ENCODE results near the gene CLN6.
A peak's percentile ranks its signal among the peaks of the same experiment; 100 is the strongest.

Gene CLN6

DNA sequence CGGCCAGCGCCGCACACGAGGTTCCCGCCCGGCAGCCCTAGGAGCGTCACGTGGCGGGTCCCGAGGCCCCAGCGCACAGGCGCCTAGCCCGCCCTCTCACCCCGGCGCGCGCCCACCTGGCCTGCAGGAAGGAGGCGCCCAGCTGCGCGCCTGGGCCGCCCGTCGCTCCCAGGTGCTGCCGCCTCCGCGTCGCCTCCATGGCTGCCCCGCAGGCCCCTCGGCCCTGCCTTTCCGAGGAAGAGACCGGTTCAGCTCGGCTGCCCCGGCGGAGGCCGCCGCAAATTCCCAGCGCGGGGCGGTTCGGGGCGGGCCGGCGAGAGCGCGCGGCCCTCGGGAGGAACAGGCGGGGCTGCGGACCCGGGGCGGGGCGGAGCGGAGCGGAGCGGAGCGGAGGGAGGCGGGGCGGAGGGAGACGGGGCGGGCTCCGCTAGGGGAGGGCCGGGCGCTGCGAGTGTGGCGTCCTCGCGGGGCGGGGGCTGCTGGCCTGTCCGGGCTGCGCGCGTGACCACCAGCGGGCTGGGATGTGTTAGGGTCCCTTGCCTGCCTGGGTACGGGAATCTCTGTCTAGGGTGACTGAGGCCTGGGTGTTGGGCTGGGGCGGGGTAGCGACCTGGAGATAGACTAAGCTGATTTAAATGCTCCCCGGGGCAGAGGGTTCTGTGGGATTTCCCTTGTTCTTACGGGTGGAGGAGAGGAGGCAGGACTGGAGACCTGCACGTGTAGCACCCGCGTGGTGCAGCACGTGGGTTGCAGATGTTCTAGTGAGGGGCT lies at the start of gene CLN6:
TSS of gene CLN6 (minus strand) at position 343 of the 771 bp plus-strand sequence. CDS start at position 199, 144 bp downstream.
- H3K36me3 Mint-ChIP-seq (ENCODE audit: low read depth) = peaks cover 9% of the 10 kb centered on the region
- peaks cover 71% of the 10 kb centered on the region for H3K4me1 Mint-ChIP-seq
- peak within 1 kb of the TSS; percentile 79 for H3K27ac Mint-ChIP-seq
- no peaks in the 10 kb centered on the region for H3K27me3 Mint-ChIP-seq (ENCODE audit: low read depth, poor library complexity)
- peak within 1 kb of the TSS; percentile 91 for H3K4me3 Mint-ChIP-seq
- peaks cover 3% of the 10 kb centered on the region for H3K9me3 Mint-ChIP-seq
- TF ChIP-seq CTCF (IDR thresholded peaks at IDR 0.05) = no peak
- DNase-seq = peak; percentile 89

GRCh38 chr15:68278595-68279405 lies 49.3 kb upstream of the CLN6 start:
- Mint-ChIP-seq H3K9me3 (peaks cover 2% of the 10 kb centered on the region), H3K27me3 (ENCODE audit: low read depth, poor library complexity) (peaks cover 4% of the 10 kb centered on the region), H3K4me3 (peak overlapping the region; percentile 93), H3K27ac (peak overlapping the region; percentile 29), H3K36me3 (ENCODE audit: low read depth) (peaks cover 17% of the 10 kb centered on the region), H3K4me1 (peaks cover 61% of the 10 kb centered on the region)
- no peak for TF ChIP-seq CTCF (IDR thresholded peaks at IDR 0.05)
- no peak for DNase-seq

GRCh38 chr15:68278345-68278594 lies 48.7 kb upstream of the CLN6 start:
- H3K27me3 Mint-ChIP-seq (ENCODE audit: low read depth, poor library complexity) = peaks cover 4% of the 10 kb centered on the region
- no peak for DNase-seq
- no peaks in the 10 kb centered on the region for H3K9me3 Mint-ChIP-seq
- no peak for TF ChIP-seq CTCF (IDR thresholded peaks at IDR 0.05)
- H3K4me1 Mint-ChIP-seq = peaks cover 61% of the 10 kb centered on the region
- peak overlapping the region; percentile 29 for H3K27ac Mint-ChIP-seq
- peak overlapping the region; percentile 93 for H3K4me3 Mint-ChIP-seq
- peaks cover 12% of the 10 kb centered on the region for H3K36me3 Mint-ChIP-seq (ENCODE audit: low read depth)

GRCh38 chr15:68277603-68278344 lies 48.2 kb upstream of the CLN6 start, which contains the start of gene FEM1B:
Gene FEM1B, plus strand, starts transcription at chr15:68277745. Its CDS starts 673 bp downstream, at chr15:68278418.
- Mint-ChIP-seq H3K4me3 (peak within 1 kb of the TSS; percentile 93), H3K27me3 (ENCODE audit: low read depth, poor library complexity) (peaks cover 4% of the 10 kb centered on the region), H3K9me3 (no peaks in the 10 kb centered on the region), H3K27ac (peak within 1 kb of the TSS; percentile 99), H3K4me1 (peaks cover 61% of the 10 kb centered on the region), H3K36me3 (ENCODE audit: low read depth) (peaks cover 10% of the 10 kb centered on the region)
- peak; percentile 83 for DNase-seq
- TF ChIP-seq CTCF (IDR thresholded peaks at IDR 0.05) = peak; percentile 33

DNA sequence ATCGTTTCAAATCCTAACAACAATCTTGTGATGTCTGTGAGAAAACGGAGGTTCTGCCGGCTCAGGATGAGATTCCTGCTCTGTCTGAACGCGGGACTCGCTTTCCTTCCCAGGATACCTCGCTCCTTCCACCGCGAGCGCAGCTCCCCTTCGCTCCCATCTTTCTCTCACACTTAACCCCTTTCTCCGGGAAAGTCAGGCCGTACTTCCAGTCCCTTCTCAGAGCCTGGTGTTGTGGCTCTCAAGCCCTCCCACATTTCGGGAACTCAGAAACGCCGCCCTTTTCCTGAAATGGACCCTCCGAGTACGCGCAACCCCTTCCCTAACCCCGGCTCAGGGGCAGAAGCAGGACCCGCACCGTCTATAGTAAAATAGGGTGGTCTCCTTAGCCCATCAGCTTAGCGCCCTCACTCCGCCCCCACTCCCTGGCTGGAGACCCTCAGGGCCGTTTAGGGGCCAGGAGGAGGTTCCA lies 47.6 kb upstream of the CLN6 start:
- TF ChIP-seq CTCF (IDR thresholded peaks at IDR 0.05) = no peak
- H3K27ac Mint-ChIP-seq = peak overlapping the region; percentile 99
- peaks cover 60% of the 10 kb centered on the region for H3K4me1 Mint-ChIP-seq
- H3K9me3 Mint-ChIP-seq = no peaks in the 10 kb centered on the region
- H3K36me3 Mint-ChIP-seq (ENCODE audit: low read depth) = peaks cover 6% of the 10 kb centered on the region
- H3K4me3 Mint-ChIP-seq = peak overlapping the region; percentile 93
- peaks cover 4% of the 10 kb centered on the region for H3K27me3 Mint-ChIP-seq (ENCODE audit: low read depth, poor library complexity)
- no peak for DNase-seq

Data from nephron progenitor cell (in vitro differentiated cells).